WTC11 (cell line): ENCODE results near the gene GRM8. TPM values are rescaled to one million over a fixed set of nuclear protein-coding genes. Genes with fewer than 3 reads are reported as not detected.

Source experiments
- ATAC-seq: fragments of 200-7000 bp; cut with Tn5 transposase; 2 replicates; pipeline ENCODE4 v1.10.0; 2021; ENCODE audit warnings: mild to moderate bottlenecking, moderate library complexity
- CTCF ChIA-PET: fragments of 300-600 bp; sonication (Branson Sonifier 250); formaldehyde crosslinking; loops from one replicate; lab custom pipeline; 2021; ENCODE audit warnings: antibody characterized with exemption; lab: Charles Lee
- POLR2A ChIA-PET: fragments of 350-600 bp; sonication (Branson Sonifier 250); formaldehyde crosslinking; loops from one replicate; lab custom pipeline; 2021; ENCODE audit warnings: antibody characterized with exemption; lab: Charles Lee
- DNase-seq: peaks from one replicate; pipeline ENCODE4 v3.0.0; 2021; ENCODE audit warnings: low spot score
- H3K27ac Mint-ChIP-seq: 2 replicates; pipeline ENCODE4 v1.8.0; 2021; ENCODE audit warnings: mixed read lengths
- H3K27me3 Mint-ChIP-seq: 2 replicates; pipeline ENCODE4 v1.8.0; 2021; ENCODE audit warnings: low read depth, mild to moderate bottlenecking, moderate library complexity, mixed read lengths
- H3K36me3 Mint-ChIP-seq: 2 replicates; pipeline ENCODE4 v1.8.0; 2021; ENCODE audit warnings: mixed read lengths
- H3K4me1 Mint-ChIP-seq: 2 replicates; pipeline ENCODE4 v1.8.0; 2022; ENCODE audit warnings: mixed read lengths
- H3K4me3 Mint-ChIP-seq: 2 replicates; pipeline ENCODE4 v1.8.0; 2021; ENCODE audit warnings: mild to moderate bottlenecking, moderate library complexity, mixed read lengths
- H3K9me3 Mint-ChIP-seq: 2 replicates; pipeline ENCODE4 v1.8.0; 2021; ENCODE audit warnings: mixed read lengths
- ATF1 ChIP-seq: sonication (generic); formaldehyde crosslinking; IDR thresholded peaks from 2 replicates; pipeline ENCODE4 v1.8.1; 2023; ENCODE audit warnings: mild to moderate bottlenecking, moderate library complexity, missing genetic modification reagents
- CREB1 ChIP-seq: sonication (generic); formaldehyde crosslinking; IDR thresholded peaks from 2 replicates; pipeline ENCODE4 v1.8.0; 2023; ENCODE audit warnings: mild to moderate bottlenecking, missing genetic modification reagents
- E2F5 ChIP-seq: sonication (generic); formaldehyde crosslinking; IDR thresholded peaks from 2 replicates; pipeline ENCODE4 v1.8.1; 2022; ENCODE audit warnings: mild to moderate bottlenecking, moderate library complexity, missing genetic modification reagents
- ESRRA ChIP-seq: sonication (generic); formaldehyde crosslinking; IDR thresholded peaks from 2 replicates; pipeline ENCODE4 v1.8.1; 2022; ENCODE audit warnings: mild to moderate bottlenecking, missing genetic modification reagents, borderline replicate concordance
- FOXK1 ChIP-seq: sonication (generic); formaldehyde crosslinking; IDR thresholded peaks from 2 replicates; pipeline ENCODE4 v1.8.0; 2022; ENCODE audit warnings: mild to moderate bottlenecking, moderate library complexity, missing genetic modification reagents
- JAZF1 ChIP-seq: fragments of 250-450 bp; sonication (Bioruptor Pico); IDR thresholded peaks from 2 replicates; pipeline ENCODE4 v1.9.0; 2021; ENCODE audit warnings: moderate library complexity, mild to moderate bottlenecking, inconsistent platforms
- JUN ChIP-seq: sonication (generic); formaldehyde crosslinking; IDR thresholded peaks from 2 replicates; pipeline ENCODE4 v1.8.0; 2023; ENCODE audit warnings: mild to moderate bottlenecking, missing genetic modification reagents
- KAT7 ChIP-seq: sonication (generic); formaldehyde crosslinking; IDR thresholded peaks from 2 replicates; pipeline ENCODE4 v1.8.1; 2023; ENCODE audit warnings: missing genetic modification reagents, mild to moderate bottlenecking, borderline replicate concordance
- MXD4 ChIP-seq: fragments of 250-450 bp; sonication (Bioruptor Pico); IDR thresholded peaks from 2 replicates; pipeline ENCODE4 v1.8.0; 2021; ENCODE audit warnings: mild to moderate bottlenecking, moderate library complexity, borderline replicate concordance
- MYBL2 ChIP-seq: sonication (generic); formaldehyde crosslinking; IDR thresholded peaks from 2 replicates; pipeline ENCODE4 v1.8.1; 2023; ENCODE audit warnings: mild to moderate bottlenecking, moderate library complexity, missing genetic modification reagents
- TCF7 ChIP-seq: sonication (generic); formaldehyde crosslinking; IDR thresholded peaks from 2 replicates; pipeline ENCODE4 v1.8.0; 2022; ENCODE audit warnings: mild to moderate bottlenecking, low read depth, missing genetic modification reagents, moderate library complexity
- TEAD4 ChIP-seq: sonication (generic); formaldehyde crosslinking; IDR thresholded peaks from 2 replicates; pipeline ENCODE4 v1.8.0; 2022; ENCODE audit warnings: mild to moderate bottlenecking, missing genetic modification reagents
- TP53 ChIP-seq: sonication (generic); formaldehyde crosslinking; IDR thresholded peaks from 2 replicates; pipeline ENCODE4 v1.8.1; 2023; ENCODE audit warnings: mild to moderate bottlenecking, missing genetic modification reagents
- ZNF416 ChIP-seq: fragments of 250-450 bp; sonication (Bioruptor Pico); IDR thresholded peaks from 2 replicates; pipeline ENCODE4 v1.9.0; 2021; ENCODE audit warnings: mild to moderate bottlenecking, inconsistent platforms
- total RNA-seq: library from RNA; stranded (reverse); gene quantifications from 3 replicates; pipeline ENCODE4 v1.2.3, GENCODE V29; 2021
- TF ChIP-seq, protein P1 (sequence below): sonication (generic); formaldehyde crosslinking; IDR thresholded peaks from 2 replicates; pipeline ENCODE4 v1.8.1; 2023; ENCODE audit warnings: mild to moderate bottlenecking, missing genetic modification reagents
- TF ChIP-seq, protein P2 (sequence below): fragments of 250-450 bp; sonication (Bioruptor Pico); IDR thresholded peaks from 2 replicates; pipeline ENCODE4 v1.9.0; 2021; ENCODE audit warnings: mild to moderate bottlenecking
- TF ChIP-seq, protein P3 (sequence below): sonication (generic); formaldehyde crosslinking; conservative IDR thresholded peaks from 2 replicates; pipeline ENCODE4 v1.8.1; 2022; ENCODE audit warnings: mild to moderate bottlenecking, missing genetic modification reagents
- TF ChIP-seq, protein P4 (sequence below): sonication (generic); formaldehyde crosslinking; IDR thresholded peaks from 2 replicates; pipeline ENCODE4 v1.8.1; 2022; ENCODE audit warnings: mild to moderate bottlenecking, missing genetic modification reagents, moderate library complexity, borderline replicate concordance

The GRM8 gene
- total RNA-seq, 1 experiment from 2014 or later, result 2.3 TPM

GRCh38 chr7:127040042-127040441 lies 212.7 kb downstream of the GRM8 start:
- ChIA-PET CTCF (no interaction called here), POLR2A (no interaction called here)
- peaks cover 10% of the 10 kb centered on the region for H3K4me1 Mint-ChIP-seq
- H3K36me3 Mint-ChIP-seq, result no peaks in the 10 kb centered on the region
- DNase-seq (no peak), ATAC-seq (no peak)
- peaks cover 3% of the 10 kb centered on the region; the same call in 1 of the 2 replicates for H3K9me3 Mint-ChIP-seq
- TF ChIP-seq, protein P1, sequence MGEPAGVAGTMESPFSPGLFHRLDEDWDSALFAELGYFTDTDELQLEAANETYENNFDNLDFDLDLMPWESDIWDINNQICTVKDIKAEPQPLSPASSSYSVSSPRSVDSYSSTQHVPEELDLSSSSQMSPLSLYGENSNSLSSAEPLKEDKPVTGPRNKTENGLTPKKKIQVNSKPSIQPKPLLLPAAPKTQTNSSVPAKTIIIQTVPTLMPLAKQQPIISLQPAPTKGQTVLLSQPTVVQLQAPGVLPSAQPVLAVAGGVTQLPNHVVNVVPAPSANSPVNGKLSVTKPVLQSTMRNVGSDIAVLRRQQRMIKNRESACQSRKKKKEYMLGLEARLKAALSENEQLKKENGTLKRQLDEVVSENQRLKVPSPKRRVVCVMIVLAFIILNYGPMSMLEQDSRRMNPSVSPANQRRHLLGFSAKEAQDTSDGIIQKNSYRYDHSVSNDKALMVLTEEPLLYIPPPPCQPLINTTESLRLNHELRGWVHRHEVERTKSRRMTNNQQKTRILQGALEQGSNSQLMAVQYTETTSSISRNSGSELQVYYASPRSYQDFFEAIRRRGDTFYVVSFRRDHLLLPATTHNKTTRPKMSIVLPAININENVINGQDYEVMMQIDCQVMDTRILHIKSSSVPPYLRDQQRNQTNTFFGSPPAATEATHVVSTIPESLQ (CRISPR knock-in tag), result no peak
- TF ChIP-seq, protein P2, sequence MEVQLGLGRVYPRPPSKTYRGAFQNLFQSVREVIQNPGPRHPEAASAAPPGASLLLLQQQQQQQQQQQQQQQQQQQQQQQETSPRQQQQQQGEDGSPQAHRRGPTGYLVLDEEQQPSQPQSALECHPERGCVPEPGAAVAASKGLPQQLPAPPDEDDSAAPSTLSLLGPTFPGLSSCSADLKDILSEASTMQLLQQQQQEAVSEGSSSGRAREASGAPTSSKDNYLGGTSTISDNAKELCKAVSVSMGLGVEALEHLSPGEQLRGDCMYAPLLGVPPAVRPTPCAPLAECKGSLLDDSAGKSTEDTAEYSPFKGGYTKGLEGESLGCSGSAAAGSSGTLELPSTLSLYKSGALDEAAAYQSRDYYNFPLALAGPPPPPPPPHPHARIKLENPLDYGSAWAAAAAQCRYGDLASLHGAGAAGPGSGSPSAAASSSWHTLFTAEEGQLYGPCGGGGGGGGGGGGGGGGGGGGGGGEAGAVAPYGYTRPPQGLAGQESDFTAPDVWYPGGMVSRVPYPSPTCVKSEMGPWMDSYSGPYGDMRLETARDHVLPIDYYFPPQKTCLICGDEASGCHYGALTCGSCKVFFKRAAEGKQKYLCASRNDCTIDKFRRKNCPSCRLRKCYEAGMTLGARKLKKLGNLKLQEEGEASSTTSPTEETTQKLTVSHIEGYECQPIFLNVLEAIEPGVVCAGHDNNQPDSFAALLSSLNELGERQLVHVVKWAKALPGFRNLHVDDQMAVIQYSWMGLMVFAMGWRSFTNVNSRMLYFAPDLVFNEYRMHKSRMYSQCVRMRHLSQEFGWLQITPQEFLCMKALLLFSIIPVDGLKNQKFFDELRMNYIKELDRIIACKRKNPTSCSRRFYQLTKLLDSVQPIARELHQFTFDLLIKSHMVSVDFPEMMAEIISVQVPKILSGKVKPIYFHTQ (CRISPR knock-in tag), result no peak
- no peak for TF ChIP-seq ATF1 (CRISPR knock-in tag)
- no peak for TF ChIP-seq ZNF416
- no peak for TF ChIP-seq ESRRA (CRISPR knock-in tag)
- no peak for TF ChIP-seq JAZF1 (CRISPR knock-in tag)
- TF ChIP-seq CREB1, result no peak
- TF ChIP-seq TP53 (CRISPR knock-in tag), result no peak
- no peak for TF ChIP-seq FOXK1
- TF ChIP-seq KAT7 (CRISPR knock-in tag), result no peak
- no peak for TF ChIP-seq TEAD4 (CRISPR knock-in tag)
- no peak for TF ChIP-seq MXD4 (CRISPR knock-in tag)
- no peak for TF ChIP-seq E2F5
- TF ChIP-seq MYBL2, result no peak
- no peak for TF ChIP-seq JUN (CRISPR knock-in tag)
- TF ChIP-seq TCF7 (CRISPR knock-in tag), result no peak
- TF ChIP-seq, protein P3, sequence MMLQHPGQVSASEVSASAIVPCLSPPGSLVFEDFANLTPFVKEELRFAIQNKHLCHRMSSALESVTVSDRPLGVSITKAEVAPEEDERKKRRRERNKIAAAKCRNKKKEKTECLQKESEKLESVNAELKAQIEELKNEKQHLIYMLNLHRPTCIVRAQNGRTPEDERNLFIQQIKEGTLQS, result no peak
- no peak overlapping the region for H3K4me3 Mint-ChIP-seq
- H3K27me3 Mint-ChIP-seq, result no peaks in the 10 kb centered on the region
- no peak overlapping the region for H3K27ac Mint-ChIP-seq

DNA sequence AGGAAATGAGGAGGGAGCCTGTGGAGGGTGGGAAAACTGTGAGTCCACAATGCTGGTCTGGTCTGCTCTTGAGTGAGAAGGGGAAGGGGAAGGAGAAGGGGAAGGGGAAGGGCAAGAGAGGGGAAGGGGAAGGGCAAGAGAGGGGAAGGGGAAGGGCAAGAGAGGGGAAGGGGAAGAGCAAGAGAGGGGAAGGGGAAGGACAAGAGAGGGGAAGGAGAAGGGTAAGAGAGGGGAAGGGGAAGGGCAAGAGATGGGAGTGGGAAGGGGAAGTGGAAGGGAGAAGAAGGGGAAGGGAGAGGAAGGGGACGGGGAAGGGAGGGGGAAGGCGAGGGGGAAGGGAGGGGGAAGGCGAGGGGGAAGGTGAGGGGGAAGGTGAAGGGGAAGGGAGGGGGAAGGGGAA lies 213.2 kb downstream of the GRM8 start:
- no peak overlapping the region for H3K27ac Mint-ChIP-seq
- ChIA-PET CTCF (interaction anchor here (1.4 kb wide), 1 partner anchor 201 kb away, joined by 3 read pairs; no protein-coding TSS in a partner anchor), POLR2A (no interaction called here)
- H3K27me3 Mint-ChIP-seq, result no peaks in the 10 kb centered on the region
- no peak for ATAC-seq
- peaks cover 10% of the 10 kb centered on the region for H3K4me1 Mint-ChIP-seq
- H3K36me3 Mint-ChIP-seq, result no peaks in the 10 kb centered on the region
- H3K4me3 Mint-ChIP-seq, result no peak overlapping the region
- TF ChIP-seq, protein P4, sequence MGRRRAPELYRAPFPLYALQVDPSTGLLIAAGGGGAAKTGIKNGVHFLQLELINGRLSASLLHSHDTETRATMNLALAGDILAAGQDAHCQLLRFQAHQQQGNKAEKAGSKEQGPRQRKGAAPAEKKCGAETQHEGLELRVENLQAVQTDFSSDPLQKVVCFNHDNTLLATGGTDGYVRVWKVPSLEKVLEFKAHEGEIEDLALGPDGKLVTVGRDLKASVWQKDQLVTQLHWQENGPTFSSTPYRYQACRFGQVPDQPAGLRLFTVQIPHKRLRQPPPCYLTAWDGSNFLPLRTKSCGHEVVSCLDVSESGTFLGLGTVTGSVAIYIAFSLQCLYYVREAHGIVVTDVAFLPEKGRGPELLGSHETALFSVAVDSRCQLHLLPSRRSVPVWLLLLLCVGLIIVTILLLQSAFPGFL, result no peak
- TF ChIP-seq, protein P1 (CRISPR knock-in tag), result no peak
- DNase-seq, result no peak
- peaks cover 3% of the 10 kb centered on the region; the same call in 1 of the 2 replicates for H3K9me3 Mint-ChIP-seq
